GM12891 (cell line): Measurements from ENCODE around the gene DUSP15.

ENCODE experiments used
- POLR2A ChIP-seq: IDR thresholded peaks from 2 replicates; pipeline ENCODE4 v1.6.1; 2011; ENCODE audit warnings: low read depth, low read length, control low read depth
- TAF1 ChIP-seq: IDR thresholded peaks from 2 replicates; pipeline ENCODE4 v1.6.1; 2011; ENCODE audit warnings: low read depth, low read length, control low read depth

DNA sequence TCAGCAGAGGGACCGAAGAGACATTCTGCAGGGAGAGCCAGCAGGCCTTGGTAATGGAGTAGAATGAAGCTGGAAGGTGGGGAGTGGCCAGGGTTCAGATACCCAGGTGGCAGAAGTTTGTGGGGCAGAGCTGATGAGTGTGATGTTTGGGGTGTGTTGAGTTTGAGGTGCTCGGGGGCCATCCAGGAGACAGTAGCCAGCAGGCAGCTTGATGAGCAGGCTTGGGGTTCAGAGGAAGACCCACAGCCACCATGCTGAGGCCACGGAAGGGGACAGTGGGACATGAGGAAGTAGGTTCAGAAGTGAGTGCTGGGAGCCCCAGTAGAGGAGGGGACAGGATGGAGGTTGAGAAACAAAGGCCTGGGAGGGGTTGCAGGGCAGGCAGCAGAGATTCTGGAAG, 13.8 kb downstream of the DUSP15 start:
- no peak for TF ChIP-seq TAF1
- no peak for TF ChIP-seq POLR2A
